ENCODE data around the gene ALPP. TPM values are rescaled to one million over a fixed set of nuclear protein-coding genes. Genes with fewer than 3 reads are reported as not detected.

Gene ALPP
- total and polyA plus RNA-seq, 2 of the 13 experiments (the other 11 are each of a cell fraction or from before 2014, with no cell fraction given), result not detected

DNA sequence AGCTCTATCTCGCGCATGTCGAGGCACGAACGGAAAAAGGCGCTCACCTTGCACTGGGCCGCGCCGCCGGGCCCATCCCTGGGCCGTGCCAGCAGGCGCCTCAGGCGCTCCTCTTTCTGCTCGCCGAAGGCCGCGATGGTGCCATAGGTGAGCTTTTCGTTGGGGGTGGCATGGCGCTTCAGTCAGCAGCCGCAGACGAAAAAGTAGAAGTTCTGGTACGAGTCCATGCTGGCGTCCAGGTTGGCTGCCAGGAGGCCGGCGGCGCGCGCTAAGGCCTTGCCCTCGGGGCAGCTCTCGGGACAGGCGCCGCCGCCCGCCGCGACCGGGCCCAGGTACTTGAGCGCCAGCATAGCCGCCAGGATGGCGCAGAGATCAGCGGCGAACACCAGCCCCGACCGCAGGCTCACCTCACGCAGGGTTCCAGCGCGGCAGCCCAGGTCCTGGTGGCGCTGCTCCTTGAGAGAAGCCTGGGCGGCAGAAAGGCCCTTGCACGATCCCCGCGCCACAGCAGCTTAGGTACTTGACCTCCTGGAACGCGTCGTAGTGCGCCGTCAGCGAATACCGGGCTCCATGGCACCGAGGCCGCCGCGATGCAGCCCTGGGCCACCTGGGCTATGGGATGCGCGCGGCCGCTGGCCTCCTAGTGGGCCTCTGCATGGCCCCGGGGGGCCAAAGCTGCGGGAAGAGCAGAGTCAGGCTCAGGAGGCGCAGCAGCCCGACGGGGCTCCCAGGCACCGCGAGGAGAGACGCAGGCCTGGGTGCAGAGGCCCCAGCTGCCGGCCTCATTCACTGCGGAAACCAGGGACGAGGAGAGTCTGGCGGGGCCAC is 40.9 kb downstream of the ALPP start:
- no peaks in the 10 kb centered on the region for H3K4me1 ChIP-seq (ENCODE audit: insufficient read depth, low read length)
- in situ Hi-C loops (cut with HindIII; ENCODE audit: extremely low pct_ligation_motif_present, low pct_unique_long_range_greater_than_20kb), result no loop called here
- ATAC-seq, result no peak
- TF ChIP-seq NFRKB (IDR thresholded peaks at IDR 0.05) (no peak), IRX3 (CRISPR knock-in tag; IDR thresholded peaks at IDR 0.05; ENCODE audit: borderline replicate concordance, low read depth) (no peak), ISL2 (CRISPR knock-in tag; IDR thresholded peaks at IDR 0.05) (no peak), ZNF850 (CRISPR knock-in tag; conservative IDR thresholded peaks at IDR 0.05) (no peak), MEF2D (CRISPR knock-in tag; IDR thresholded peaks at IDR 0.05) (no peak), NFYC (CRISPR knock-in tag; IDR thresholded peaks at IDR 0.05) (no peak), PAWR (CRISPR knock-in tag; IDR thresholded peaks at IDR 0.05; ENCODE audit: borderline replicate concordance) (no peak), CREB1 (IDR thresholded peaks at IDR 0.05) (no peak), CREB1 (CRISPR knock-in tag; IDR thresholded peaks at IDR 0.05) (no peak), WIZ (CRISPR knock-in tag; IDR thresholded peaks at IDR 0.05) (no peak), MEIS2 (CRISPR knock-in tag; IDR thresholded peaks at IDR 0.05) (no peak), HNRNPUL1 (IDR thresholded peaks at IDR 0.05; ENCODE audit: low read depth, low read length) (no peak)
- TF ChIP-seq, protein P1, sequence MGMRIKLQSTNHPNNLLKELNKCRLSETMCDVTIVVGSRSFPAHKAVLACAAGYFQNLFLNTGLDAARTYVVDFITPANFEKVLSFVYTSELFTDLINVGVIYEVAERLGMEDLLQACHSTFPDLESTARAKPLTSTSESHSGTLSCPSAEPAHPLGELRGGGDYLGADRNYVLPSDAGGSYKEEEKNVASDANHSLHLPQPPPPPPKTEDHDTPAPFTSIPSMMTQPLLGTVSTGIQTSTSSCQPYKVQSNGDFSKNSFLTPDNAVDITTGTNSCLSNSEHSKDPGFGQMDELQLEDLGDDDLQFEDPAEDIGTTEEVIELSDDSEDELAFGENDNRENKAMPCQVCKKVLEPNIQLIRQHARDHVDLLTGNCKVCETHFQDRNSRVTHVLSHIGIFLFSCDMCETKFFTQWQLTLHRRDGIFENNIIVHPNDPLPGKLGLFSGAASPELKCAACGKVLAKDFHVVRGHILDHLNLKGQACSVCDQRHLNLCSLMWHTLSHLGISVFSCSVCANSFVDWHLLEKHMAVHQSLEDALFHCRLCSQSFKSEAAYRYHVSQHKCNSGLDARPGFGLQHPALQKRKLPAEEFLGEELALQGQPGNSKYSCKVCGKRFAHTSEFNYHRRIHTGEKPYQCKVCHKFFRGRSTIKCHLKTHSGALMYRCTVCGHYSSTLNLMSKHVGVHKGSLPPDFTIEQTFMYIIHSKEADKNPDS (CRISPR knock-in tag; IDR thresholded peaks at IDR 0.05), result no peak
- TF ChIP-seq, protein P2, sequence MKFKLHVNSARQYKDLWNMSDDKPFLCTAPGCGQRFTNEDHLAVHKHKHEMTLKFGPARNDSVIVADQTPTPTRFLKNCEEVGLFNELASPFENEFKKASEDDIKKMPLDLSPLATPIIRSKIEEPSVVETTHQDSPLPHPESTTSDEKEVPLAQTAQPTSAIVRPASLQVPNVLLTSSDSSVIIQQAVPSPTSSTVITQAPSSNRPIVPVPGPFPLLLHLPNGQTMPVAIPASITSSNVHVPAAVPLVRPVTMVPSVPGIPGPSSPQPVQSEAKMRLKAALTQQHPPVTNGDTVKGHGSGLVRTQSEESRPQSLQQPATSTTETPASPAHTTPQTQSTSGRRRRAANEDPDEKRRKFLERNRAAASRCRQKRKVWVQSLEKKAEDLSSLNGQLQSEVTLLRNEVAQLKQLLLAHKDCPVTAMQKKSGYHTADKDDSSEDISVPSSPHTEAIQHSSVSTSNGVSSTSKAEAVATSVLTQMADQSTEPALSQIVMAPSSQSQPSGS (CRISPR knock-in tag; IDR thresholded peaks at IDR 0.05), result no peak
- TF ChIP-seq, protein P3, sequence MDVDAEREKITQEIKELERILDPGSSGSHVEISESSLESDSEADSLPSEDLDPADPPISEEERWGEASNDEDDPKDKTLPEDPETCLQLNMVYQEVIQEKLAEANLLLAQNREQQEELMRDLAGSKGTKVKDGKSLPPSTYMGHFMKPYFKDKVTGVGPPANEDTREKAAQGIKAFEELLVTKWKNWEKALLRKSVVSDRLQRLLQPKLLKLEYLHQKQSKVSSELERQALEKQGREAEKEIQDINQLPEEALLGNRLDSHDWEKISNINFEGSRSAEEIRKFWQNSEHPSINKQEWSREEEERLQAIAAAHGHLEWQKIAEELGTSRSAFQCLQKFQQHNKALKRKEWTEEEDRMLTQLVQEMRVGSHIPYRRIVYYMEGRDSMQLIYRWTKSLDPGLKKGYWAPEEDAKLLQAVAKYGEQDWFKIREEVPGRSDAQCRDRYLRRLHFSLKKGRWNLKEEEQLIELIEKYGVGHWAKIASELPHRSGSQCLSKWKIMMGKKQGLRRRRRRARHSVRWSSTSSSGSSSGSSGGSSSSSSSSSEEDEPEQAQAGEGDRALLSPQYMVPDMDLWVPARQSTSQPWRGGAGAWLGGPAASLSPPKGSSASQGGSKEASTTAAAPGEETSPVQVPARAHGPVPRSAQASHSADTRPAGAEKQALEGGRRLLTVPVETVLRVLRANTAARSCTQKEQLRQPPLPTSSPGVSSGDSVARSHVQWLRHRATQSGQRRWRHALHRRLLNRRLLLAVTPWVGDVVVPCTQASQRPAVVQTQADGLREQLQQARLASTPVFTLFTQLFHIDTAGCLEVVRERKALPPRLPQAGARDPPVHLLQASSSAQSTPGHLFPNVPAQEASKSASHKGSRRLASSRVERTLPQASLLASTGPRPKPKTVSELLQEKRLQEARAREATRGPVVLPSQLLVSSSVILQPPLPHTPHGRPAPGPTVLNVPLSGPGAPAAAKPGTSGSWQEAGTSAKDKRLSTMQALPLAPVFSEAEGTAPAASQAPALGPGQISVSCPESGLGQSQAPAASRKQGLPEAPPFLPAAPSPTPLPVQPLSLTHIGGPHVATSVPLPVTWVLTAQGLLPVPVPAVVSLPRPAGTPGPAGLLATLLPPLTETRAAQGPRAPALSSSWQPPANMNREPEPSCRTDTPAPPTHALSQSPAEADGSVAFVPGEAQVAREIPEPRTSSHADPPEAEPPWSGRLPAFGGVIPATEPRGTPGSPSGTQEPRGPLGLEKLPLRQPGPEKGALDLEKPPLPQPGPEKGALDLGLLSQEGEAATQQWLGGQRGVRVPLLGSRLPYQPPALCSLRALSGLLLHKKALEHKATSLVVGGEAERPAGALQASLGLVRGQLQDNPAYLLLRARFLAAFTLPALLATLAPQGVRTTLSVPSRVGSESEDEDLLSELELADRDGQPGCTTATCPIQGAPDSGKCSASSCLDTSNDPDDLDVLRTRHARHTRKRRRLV (CRISPR knock-in tag; IDR thresholded peaks at IDR 0.05), result no peak

More for the DNA sequence above, 40.9 kb downstream of the ALPP start:
- H3K9me3 ChIP-seq (ENCODE audit: low read length), result peaks cover 16% of the 10 kb centered on the region
- H3K79me2 ChIP-seq (ENCODE audit: insufficient read depth, low read length), result no peaks in the 10 kb centered on the region
- H4K20me1 ChIP-seq (ENCODE audit: insufficient read depth, low read length), result no peaks in the 10 kb centered on the region
- no peak overlapping the region for H3K4me3 ChIP-seq (replicated peaks in 1 of 3; ENCODE audit: insufficient read depth in 1 of 3, low read depth in 2 of 3, low read length in 3 of 3)
- peaks cover 17 to 72% of the 10 kb centered on the region in 2 experiments for H3K27me3 ChIP-seq (ENCODE audit: control insufficient read depth in 1 of 2, insufficient read depth in 2 of 2, low read length in 2 of 2)
- no peak overlapping the region for H3K9ac ChIP-seq (ENCODE audit: insufficient read depth, low read depth, low read length)
- BruUV-seq (replicated peaks), result no TSS peak
- H3K27ac ChIP-seq (ENCODE audit: extremely low read length, insufficient read depth, low read length), result no peak overlapping the region
- 80% methylated on average over 46 of the region's 79 CpGs for WGBS (ENCODE audit: low lambda C conversion rate)
- ChIA-PET CTCF (ENCODE audit: low intra/inter-chr PET ratio, low total read pairs) (no interaction called here), POLR2A (no interaction called here)
- FAIRE-seq (no peak), DNase-seq (ENCODE audit: low spot score) (no peak)
- intact Hi-C loops (cut with micrococcal nuclease; ENCODE audit: unreplicated experiment), result no loop called here
- no peaks in the 10 kb centered on the region for H3K36me3 ChIP-seq (replicated peaks in 1 of 2; ENCODE audit: control insufficient read depth in 1 of 2, insufficient read depth in 2 of 2, low read length in 2 of 2)
- no peak overlapping the region for H3K4me2 ChIP-seq (ENCODE audit: low read depth, low read length)
- no peak overlapping the region for H2AFZ ChIP-seq (ENCODE audit: low read length)
